Fibroblast of villous mesenchyme (primary cell): ENCODE measurements around the gene ING4. TPM values are rescaled to one million over a fixed set of nuclear protein-coding genes. Genes with fewer than 3 reads are reported as not detected.

Source experiments
- DNase-seq: peaks from one replicate; pipeline ENCODE4 v3.0.0-alpha.2; 2010; ENCODE audit warnings: low read depth
- H3K4me3 ChIP-seq: 2 replicates; pipeline ENCODE4 v1.5.1; 2011; ENCODE audit warnings: low read depth, mild to moderate bottlenecking, low read length
- CTCF ChIP-seq: IDR thresholded peaks from 2 replicates; pipeline ENCODE4 v1.5.1; 2012; ENCODE audit warnings: low read depth, mild to moderate bottlenecking, low read length; ENCODE audit not compliant: insufficient read depth
- small RNA-seq: library from RNA; depleted of rRNA; stranded (forward); fragments of <200 nt; gene quantifications from one replicate; pipeline ENCODE3, GENCODE V24; 2012
- total RNA-seq: library from RNA; depleted of rRNA; stranded (reverse); fragments of >200 nt; gene quantifications from 2 replicates; pipeline ENCODE4 v1.2.3, GENCODE V29; 2012

Gene ING4
- total RNA-seq, 1 donor = 25.5 TPM

- H3K4me3 ChIP-seq = peak overlapping the region; percentile 39
- peak; percentile 34 for DNase-seq
- TF ChIP-seq CTCF = no peak
Observed at GRCh38 chr12:6603095-6603567, 59.8 kb downstream of the ING4 start.

GRCh38 chr12:6602526-6602925 lies 60.4 kb downstream of the ING4 start:
- DNase-seq = no peak
- peak overlapping the region; percentile 39 for H3K4me3 ChIP-seq
- no peak for TF ChIP-seq CTCF

Small RNA genes lying within 50 kb of the gene (small RNA-seq; reads per million reads assigned to genes)
- gene RNU6-781P = not detected

Other genes starting within 250 kb of the ING4 start
- under 0.01 and 0.32 TPM in 2 replicates for gene CD27, start 218.2 kb downstream of the ING4 start, total RNA-seq
- gene TAPBPL, start 211.1 kb downstream of the ING4 start, total RNA-seq = 7.3 and 11.6 TPM in 2 replicates
- gene VAMP1, start 192.4 kb downstream of the ING4 start, total RNA-seq = 3.2 and 13.4 TPM in 2 replicates
- 86.8 and 101 TPM in 2 replicates for gene MRPL51, start 169.9 kb downstream of the ING4 start, total RNA-seq
- 40.6 and 52.7 TPM in 2 replicates for gene NCAPD2, start 169.0 kb downstream of the ING4 start, total RNA-seq
- gene GAPDH, start 128.6 kb downstream of the ING4 start, total RNA-seq = 6,118 and 7,175 TPM in 2 replicates
- 9.9 and 11.9 TPM in 2 replicates for gene IFFO1, start 107.1 kb downstream of the ING4 start, total RNA-seq
- gene NOP2, start 94.8 kb downstream of the ING4 start, total RNA-seq = 25.4 and 26.8 TPM in 2 replicates
- gene CHD4, start 55.7 kb downstream of the ING4 start, total RNA-seq = 231 and 240 TPM in 2 replicates
- gene LPAR5, start 27.2 kb downstream of the ING4 start, total RNA-seq = not detected in 2 replicates
- gene ACRBP, start 15.7 kb downstream of the ING4 start, total RNA-seq = 0.64 TPM in 1 of 2 replicates, not detected in the other
- gene ZNF384, start 26.3 kb upstream of the ING4 start, total RNA-seq = 19.4 and 20.3 TPM in 2 replicates
- not detected in 2 replicates for gene PIANP, start 37.7 kb upstream of the ING4 start, total RNA-seq
- 71.8 and 79.9 TPM in 2 replicates for gene COPS7A, start 60.9 kb upstream of the ING4 start, total RNA-seq
- gene MLF2, start 90.0 kb upstream of the ING4 start, total RNA-seq = 160 and 229 TPM in 2 replicates
- gene PTMS, start 103.2 kb upstream of the ING4 start, total RNA-seq = 150 and 167 TPM in 2 replicates
- 0.43 and 0.64 TPM in 2 replicates for gene LAG3, start 109.4 kb upstream of the ING4 start, total RNA-seq
- 1.7 and 1.9 TPM in 2 replicates for gene CD4, start 126.4 kb upstream of the ING4 start, total RNA-seq
- 2.6 and 3.0 TPM in 2 replicates for gene GPR162, start 158.7 kb upstream of the ING4 start, total RNA-seq
- gene P3H3, start 165.3 kb upstream of the ING4 start, total RNA-seq = 91.1 and 117 TPM in 2 replicates
- gene GNB3, start 177.8 kb upstream of the ING4 start, total RNA-seq = 1.7 and 3.9 TPM in 2 replicates
- gene CDCA3, start 188.2 kb upstream of the ING4 start, total RNA-seq = 18.4 and 21.2 TPM in 2 replicates
- gene USP5, start 189.0 kb upstream of the ING4 start, total RNA-seq = 91.5 and 96.7 TPM in 2 replicates
- 620 and 695 TPM in 2 replicates for gene TPI1, start 204.4 kb upstream of the ING4 start, total RNA-seq
- gene SPSB2, start 210.2 kb upstream of the ING4 start, total RNA-seq = 6.0 and 8.7 TPM in 2 replicates
- gene LRRC23, start 241.7 kb upstream of the ING4 start, total RNA-seq = 4.7 and 5.5 TPM in 2 replicates